Fibroblast of skin of right biceps (primary cell): ENCODE results near the gene ASIC2.

Source experiments
- DNase-seq: peaks from one replicate; pipeline ENCODE4 v3.0.0-alpha.2; 2013

The ASIC2 gene

GRCh38 chr17:33292981-33293867 lies at the start of gene ASIC2:
Gene ASIC2 (minus strand): TSS chr17:33293295.
- peak; percentile 19 for DNase-seq

- DNase-seq = no peak
Observed at GRCh38 chr17:33342025-33342424, 48.9 kb upstream of the ASIC2 start.

DNA sequence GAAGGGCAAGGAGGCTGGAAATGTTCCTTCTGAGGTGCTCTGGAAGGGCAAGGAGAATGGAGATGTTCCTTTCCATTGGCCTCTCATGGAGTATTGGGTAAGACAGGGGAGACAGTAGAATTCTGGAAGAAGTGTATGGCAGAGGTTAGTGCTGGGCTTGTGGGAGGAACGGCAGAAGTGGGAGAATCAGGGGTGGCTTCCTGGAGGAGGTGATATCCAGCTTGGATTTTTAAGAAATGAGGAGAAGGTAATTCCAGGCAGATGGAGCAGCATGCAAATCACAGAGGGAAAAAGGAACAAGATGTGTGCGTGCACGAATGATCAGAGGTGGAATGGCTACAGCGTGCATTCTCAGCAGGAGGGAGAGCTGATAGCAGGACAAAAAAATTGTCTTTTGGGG lies 45.1 kb upstream of the ASIC2 start:
- no peak for DNase-seq

GRCh38 chr17:33335491-33336173 lies 42.5 kb upstream of the ASIC2 start:
- DNase-seq = no peak

- no peak for DNase-seq
Observed at GRCh38 chr17:33334703-33335102, 41.6 kb upstream of the ASIC2 start.

GRCh38 chr17:33330877-33331276 lies 37.8 kb upstream of the ASIC2 start:
- DNase-seq = no peak

- DNase-seq = peak; percentile 1
Observed at GRCh38 chr17:33328129-33328528, 35.0 kb upstream of the ASIC2 start.

GRCh38 chr17:33324736-33325135 lies 31.6 kb upstream of the ASIC2 start:
- no peak for DNase-seq

DNA sequence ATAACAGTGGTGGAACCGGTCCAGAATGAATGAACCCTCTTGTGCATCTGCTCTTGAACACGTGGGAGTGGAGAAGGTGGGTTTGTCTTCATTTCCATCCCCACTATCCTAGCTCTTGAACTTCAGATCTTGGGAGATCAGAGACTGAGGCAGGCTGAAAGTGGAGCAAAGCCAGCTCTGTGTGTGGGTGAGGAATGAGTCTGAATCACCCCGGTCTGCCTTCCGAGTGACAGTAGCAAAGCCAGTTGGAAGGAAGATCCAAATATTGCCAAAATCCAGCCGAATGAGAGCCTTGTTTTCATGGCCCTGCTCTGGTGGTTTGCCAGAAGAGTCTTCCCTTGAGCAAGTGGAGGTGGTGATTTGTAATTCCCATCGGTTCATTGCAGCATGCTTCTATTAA lies 29.0 kb upstream of the ASIC2 start:
- DNase-seq = no peak

DNA sequence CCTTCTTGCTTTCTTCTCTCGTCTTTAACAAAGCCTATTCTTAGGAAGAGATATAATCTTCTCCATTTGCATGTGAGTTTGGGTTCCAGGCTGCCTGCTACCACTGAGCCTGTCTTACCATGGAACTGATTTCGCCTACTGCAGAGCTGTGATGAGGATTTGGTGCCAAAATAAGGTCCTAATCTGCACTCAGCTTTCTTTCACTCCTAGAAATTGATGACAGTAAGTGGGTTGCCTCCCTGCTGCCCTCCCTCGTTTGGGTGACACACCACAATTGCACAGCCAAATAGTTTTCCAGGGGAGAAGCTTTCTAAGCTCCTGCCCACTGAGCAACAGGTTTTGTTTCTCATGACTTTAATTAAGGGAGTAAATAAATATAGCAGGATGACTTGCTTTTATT lies 25.1 kb upstream of the ASIC2 start:
- DNase-seq = no peak

DNA sequence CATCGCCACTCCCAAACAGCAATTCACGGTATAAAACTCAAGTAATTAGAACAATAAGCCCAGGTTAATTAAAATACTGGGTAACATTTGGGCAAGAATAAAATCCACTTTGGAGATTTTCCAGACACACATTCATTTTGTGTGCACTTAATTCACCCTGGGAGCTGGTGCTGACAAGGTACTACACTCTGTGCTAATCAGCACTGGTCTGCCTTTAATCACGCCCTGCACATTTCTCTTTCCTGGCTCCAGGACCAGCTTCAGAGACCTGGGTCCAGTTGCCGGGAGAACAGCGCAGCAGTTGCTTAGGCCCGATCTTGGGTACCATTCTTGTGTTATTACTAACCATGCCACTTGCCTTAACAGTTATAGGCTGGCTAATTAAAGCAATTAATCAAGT lies 23.7 kb upstream of the ASIC2 start:
- no peak for DNase-seq

GRCh38 chr17:33310296-33310695 lies 17.2 kb upstream of the ASIC2 start:
- no peak for DNase-seq

DNA sequence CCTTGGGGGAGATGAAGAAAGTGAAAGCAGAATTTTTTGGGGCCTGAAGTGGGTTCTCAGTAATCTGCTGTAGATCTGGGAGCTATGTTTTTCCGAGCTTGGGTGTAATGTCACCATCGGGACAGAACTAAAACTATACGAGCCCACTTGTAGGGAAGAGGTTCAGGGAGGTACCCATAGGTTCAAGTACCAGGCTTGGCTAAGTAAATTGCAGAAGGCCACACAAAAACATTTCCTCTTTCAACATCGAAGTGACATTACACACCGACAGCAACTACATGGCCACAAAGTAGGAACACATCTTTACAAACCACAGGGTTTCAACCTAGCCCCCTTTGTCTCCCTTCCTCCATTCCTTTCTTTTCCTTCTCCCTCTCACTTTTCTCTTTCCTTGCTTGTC lies 10.2 kb upstream of the ASIC2 start:
- DNase-seq = no peak

DNA sequence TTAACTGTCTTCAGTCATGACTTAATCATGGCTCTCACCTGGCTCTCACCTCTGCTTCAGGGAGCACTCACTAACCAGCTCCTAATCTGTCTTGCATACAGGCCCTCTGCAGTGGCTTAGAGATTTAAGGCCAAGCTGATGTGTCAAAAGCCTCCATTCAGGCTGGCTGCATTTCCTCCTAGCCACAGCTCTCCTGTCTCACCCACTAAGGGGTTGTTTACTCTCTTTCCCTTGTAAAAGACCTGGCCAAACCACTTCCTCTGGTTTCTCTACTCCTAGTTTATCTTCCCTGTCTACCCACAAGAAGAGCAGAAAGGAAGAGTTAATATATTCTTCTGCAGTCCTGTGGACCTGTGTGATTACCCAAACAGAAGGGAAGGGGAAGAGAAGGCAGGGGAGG lies 9.3 kb upstream of the ASIC2 start:
- DNase-seq = no peak

DNA sequence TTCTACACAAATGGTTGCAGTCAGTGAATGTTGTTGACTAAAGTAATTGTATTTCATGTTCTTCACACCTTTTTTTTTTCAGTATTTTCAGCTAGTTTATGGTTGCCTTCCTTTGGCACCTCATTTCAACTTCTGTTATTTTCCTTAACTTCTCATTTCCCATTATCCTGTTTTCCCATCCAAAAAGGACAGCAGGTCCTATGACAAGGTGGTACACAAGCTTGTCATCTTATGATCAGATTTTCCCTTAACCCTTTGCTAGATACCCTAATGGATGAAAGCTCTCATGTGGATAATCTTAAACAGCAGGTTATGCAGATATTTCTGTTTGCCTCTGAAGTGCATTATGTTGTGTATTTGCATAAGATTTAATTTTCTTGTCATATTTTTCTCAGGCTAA lies 7.1 kb upstream of the ASIC2 start:
- no peak for DNase-seq

DNA sequence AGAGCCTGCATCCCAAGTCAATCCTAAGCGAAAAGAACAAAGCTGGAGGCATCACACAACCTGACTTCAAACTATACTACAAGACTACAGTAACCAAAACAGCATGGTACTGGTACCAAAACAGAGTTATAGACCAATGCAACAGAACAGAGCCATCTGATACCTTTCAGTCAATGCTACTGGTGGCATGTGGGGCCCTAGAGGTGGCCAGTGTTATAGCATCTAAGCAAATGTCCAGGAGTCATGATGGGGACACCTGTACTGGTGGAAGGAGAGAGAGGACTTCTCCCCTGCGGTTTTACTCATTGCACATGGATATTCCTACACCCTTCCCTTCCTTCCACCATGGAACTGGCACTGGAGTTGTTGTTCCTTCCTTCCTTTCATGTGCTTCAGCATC lies 6.0 kb upstream of the ASIC2 start:
- DNase-seq = no peak

DNA sequence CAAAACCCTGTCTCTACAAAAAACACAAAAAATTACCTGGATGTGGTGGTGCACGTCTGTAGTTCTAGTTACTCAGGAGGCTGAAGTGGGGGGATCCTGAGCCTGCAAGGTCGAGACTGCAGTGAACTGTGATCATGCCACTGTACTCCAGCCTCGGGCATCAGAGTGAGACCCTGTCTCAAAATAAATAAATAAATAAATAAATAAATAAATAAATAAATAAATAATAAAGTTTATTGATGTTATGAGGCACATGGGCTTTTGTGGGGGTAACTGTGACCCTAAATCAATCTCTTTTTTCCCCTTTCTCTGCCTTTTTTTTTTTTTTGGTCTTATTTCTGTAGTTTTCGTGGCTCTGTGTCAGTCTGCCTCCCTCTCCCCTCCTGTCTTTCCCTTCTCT lies 4.5 kb upstream of the ASIC2 start:
- no peak for DNase-seq

DNA sequence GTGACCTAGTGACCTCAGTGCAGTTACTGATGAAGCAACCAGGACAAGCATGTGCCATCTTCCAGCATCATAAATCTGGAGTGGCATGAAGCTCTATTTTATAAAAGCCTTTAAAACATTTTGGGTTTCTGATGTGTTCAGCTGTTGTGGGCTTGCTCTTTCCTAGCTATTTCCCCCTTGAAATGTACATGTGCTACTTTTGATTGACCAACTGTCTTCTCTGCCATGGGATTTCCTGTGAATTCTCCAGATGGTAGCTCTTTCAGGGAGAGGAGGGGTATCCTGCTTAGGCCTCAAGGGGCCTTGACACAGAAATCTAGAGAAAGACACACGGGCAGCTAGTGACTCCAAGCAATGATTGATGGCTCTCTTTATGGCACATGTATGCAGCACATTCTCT lies 1.9 kb upstream of the ASIC2 start:
- no peak for DNase-seq

DNA sequence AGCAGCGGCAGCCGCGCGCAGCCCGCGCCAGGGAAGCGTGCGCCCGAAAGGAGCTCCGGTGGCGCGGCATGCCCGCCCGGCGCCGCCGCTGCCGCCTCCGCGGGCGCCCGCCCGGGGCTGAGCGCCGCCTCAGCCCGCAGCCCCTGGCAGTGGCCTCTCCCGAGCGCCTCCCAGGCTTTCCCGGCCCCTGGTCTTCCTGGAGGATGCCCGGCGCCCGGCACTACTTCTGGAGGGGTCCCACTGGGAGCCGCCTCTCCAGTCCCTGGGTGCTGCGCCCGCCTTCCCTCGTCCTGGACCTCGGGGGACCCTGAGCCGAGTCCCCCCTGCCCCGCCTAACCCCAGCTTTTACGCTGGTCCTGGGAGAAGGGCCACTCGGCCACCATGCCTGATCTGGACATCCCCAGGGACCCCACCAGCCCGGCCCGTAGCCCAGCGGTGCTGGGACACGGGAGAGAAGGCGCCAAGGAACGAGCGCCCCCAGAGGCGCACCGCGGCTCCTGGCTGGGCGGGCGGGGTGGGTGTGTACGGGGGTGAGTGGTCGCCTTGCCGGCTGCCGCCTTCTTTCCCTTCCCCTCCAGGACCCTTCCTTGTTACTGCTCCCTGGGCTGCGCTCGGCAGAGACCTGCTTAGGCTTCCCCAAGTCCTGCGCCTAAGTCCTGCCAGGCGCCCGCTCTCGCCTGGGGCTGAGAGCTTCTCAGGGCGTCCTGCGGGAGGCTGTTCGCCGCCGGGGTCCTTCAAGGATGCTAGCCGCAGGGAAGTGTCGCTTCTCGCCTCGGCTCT lies 704 bp downstream of the ASIC2 start:
- peak; percentile 13 for DNase-seq

DNA sequence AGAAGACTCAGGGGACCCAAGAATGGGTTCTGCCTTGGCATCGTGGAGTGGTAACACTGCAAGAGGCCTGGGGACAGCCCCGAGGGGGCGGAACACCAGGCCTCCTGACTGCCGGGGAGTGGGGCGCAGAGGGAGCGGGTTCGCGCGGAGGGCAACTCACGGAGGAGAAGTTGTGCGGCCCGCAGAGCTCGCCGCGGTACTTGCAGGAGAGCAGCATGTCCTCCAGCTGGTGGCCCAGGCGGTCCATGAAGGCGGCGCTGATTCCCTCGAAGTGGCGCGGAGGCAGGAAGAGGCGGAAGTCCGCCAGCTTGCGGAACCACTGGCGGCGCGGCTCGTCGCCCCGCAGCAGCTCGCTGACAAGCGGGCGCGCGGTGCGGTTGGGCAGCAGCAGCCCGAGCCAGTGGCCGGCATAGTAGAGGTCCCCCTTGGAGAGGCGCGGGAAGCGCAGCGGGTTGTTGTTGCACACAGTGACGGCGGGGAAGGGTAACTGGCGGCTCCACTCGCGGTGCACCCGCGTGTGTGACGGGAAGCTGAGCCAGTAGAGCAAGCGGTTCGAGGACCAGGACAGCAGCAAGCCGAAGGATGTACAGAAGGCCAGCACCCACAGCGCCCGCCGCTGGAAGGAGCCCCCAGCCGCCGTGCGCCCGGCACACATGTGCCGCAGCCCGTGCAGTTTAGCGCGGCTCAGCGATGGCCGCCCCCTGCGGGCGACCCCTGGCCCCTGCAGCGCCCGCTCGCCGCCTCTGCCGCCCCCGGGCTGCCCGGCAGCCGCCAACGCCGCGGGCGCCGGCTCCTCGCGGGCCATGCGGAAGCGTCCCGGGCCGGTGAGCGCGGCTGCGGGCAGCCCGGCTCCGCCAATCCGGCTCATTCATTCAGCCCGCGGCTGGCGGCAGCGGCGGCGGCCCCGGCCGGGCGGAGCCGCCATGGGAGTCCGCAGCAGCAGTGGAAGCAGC lies 1.6 kb downstream of the ASIC2 start:
- DNase-seq = peak; percentile 21

GRCh38 chr17:33290253-33290652 lies 2.8 kb downstream of the ASIC2 start:
- no peak for DNase-seq

DNA sequence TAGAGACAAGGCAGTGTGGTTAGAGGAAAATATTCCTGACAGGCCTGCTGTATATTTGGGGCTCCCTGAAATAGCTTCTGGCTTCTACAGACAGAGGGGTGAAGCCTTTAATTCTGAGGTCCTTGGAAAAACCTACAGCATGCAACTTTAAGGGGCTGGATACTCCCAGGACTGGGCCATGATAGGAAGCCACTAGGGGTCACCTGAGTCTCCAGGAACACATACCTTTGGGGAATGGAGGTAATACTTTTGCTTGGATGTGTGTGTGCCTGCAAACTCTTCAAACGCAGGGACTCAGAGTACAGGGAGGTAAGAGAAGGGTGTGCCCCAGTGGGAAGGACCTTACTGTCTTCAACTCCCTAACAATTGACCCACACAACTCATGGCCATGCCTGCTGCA lies 4.1 kb downstream of the ASIC2 start:
- DNase-seq = no peak
